Astrocyte of the spinal cord (primary cell): ENCODE data around the gene CCDC88C.

Experiments used
- DNase-seq: peaks from one replicate; pipeline ENCODE4 v3.0.0; 2011; ENCODE audit warnings: low read depth, low spot score
- H3K4me3 ChIP-seq: 2 replicates; pipeline ENCODE4 v1.5.1; 2011; ENCODE audit warnings: low read depth, mild to moderate bottlenecking, low read length, moderate library complexity
- CTCF ChIP-seq: IDR thresholded peaks from 2 replicates; pipeline ENCODE4 v1.5.1; 2012; ENCODE audit warnings: low read depth, mild to moderate bottlenecking, low read length, inconsistent platforms
- in situ Hi-C: cut with HindIII; loops from 2 replicates; pipeline ENCODE4 v1.10.0; 2017; ENCODE audit warnings: low sequenced_read_pairs

Gene CCDC88C

DNA sequence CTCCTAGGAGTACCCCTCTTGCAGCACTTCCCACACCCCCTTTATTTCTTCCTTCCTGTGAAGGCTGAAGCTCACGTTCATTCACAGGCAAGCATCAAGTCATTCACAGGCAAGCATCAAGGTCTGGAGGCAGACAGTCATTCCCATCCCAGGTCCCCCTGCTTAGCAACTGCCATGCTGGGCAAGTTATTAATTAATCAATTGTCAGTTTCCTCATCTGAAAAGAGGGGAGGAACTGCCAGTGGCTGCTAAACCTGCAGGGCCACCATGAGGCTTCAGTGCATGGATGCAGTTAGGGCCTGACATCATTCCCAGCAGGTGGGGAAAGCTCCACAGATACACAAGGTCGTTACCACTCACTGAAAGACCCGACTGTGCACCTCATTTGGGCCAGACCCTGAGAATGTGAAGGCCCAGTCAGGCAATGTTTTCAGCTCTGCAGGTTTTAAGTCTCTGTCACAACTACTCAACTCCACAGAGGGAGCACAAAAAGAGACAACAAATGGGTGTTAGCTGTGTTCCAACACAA, 88.1 kb downstream of the CCDC88C start:
- H3K4me3 ChIP-seq, result no peak overlapping the region

GRCh38 chr14:91328313-91329050, 89.1 kb downstream of the CCDC88C start:
- DNase-seq, result no peak
- no peak for TF ChIP-seq CTCF
- in situ Hi-C loops, result no loop called here

More for the DNA sequence above, 88.1 kb downstream of the CCDC88C start:
- in situ Hi-C loops, result no loop called here
- no peak for DNase-seq
- TF ChIP-seq CTCF, result no peak

GRCh38 chr14:91327661-91328312, 89.8 kb downstream of the CCDC88C start:
- no peak for TF ChIP-seq CTCF
- in situ Hi-C loops, result no loop called here
- no peak overlapping the region for H3K4me3 ChIP-seq
- DNase-seq, result no peak

More at GRCh38 chr14:91328313-91329050, 89.1 kb downstream of the CCDC88C start:
- H3K4me3 ChIP-seq, result no peak overlapping the region

DNA sequence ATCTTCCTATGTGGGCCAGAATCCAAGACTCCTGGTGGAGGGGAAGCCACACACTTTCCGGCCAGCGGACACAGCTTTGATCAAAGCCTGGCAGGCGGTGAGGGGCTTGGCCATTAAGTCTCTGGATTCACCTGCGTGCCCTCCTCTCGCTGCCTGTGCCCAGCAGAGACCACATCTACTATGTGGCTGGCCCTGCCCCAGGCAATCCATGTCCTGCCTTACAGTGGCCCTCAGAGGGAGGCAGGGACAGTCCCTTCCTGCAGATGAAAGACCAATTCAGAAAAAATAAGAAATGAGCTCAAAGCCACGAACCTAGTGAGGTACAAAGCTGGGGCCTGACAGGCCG, 90.4 kb downstream of the CCDC88C start:
- in situ Hi-C loops, result no loop called here
- no peak for DNase-seq
- no peak for TF ChIP-seq CTCF

GRCh38 chr14:91326514-91327249, 90.9 kb downstream of the CCDC88C start:
- no peak for DNase-seq

More for the DNA sequence above, 90.4 kb downstream of the CCDC88C start:
- no peak overlapping the region for H3K4me3 ChIP-seq

More at GRCh38 chr14:91326514-91327249, 90.9 kb downstream of the CCDC88C start:
- TF ChIP-seq CTCF, result no peak
- H3K4me3 ChIP-seq, result no peak overlapping the region
- in situ Hi-C loops, result no loop called here
